ENCODE measurements around the gene TXNIP. TPM values are rescaled to one million over a fixed set of nuclear protein-coding genes. Genes with fewer than 3 reads are reported as not detected.
A peak's percentile ranks its signal among the peaks of the same experiment; 100 is the strongest.

TXNIP gene
- total RNA-seq, 2 donors from 2014 or later: 567 to 927 TPM

GRCh38 chr1:145986551-145986950 lies 9.8 kb downstream of the TXNIP start:
- H3K4me3 Mint-ChIP-seq: peak overlapping the region; percentile 62
- H3K27me3 Mint-ChIP-seq: no peaks in the 10 kb centered on the region
- ATAC-seq (no peak), DNase-seq (no peak)
- H3K27ac Mint-ChIP-seq: no peak overlapping the region
- H3K36me3 Mint-ChIP-seq (ENCODE audit: low read depth): no peaks in the 10 kb centered on the region
- H3K4me1 Mint-ChIP-seq: peaks cover 63% of the 10 kb centered on the region
- no peaks in the 10 kb centered on the region for H3K9me3 ChIP-seq (ENCODE audit: control insufficient read depth, low read length, poor library complexity, severe bottlenecking)

GRCh38 chr1:145985502-145986439 lies 10.6 kb downstream of the TXNIP start:
- no peak overlapping the region for H3K27ac Mint-ChIP-seq
- H3K27me3 Mint-ChIP-seq: no peaks in the 10 kb centered on the region
- peaks cover 64% of the 10 kb centered on the region for H3K4me1 Mint-ChIP-seq
- H3K36me3 Mint-ChIP-seq (ENCODE audit: low read depth): no peaks in the 10 kb centered on the region
- ATAC-seq (no peak), DNase-seq (no peak)
- peak overlapping the region; percentile 62 for H3K4me3 Mint-ChIP-seq
- no peaks in the 10 kb centered on the region for H3K9me3 ChIP-seq (ENCODE audit: control insufficient read depth, low read length, poor library complexity, severe bottlenecking)

GRCh38 chr1:145985129-145985501 lies 11.3 kb downstream of the TXNIP start:
- no peak for ATAC-seq

GRCh38 chr1:145983960-145984830 lies 12.2 kb downstream of the TXNIP start:
- no peaks in the 10 kb centered on the region for H3K27me3 Mint-ChIP-seq
- peaks cover 58% of the 10 kb centered on the region for H3K4me1 Mint-ChIP-seq
- DNase-seq (peak in 1 of 3 donors; percentile 32), ATAC-seq (peak; percentile 35)
- no peaks in the 10 kb centered on the region for H3K9me3 ChIP-seq (ENCODE audit: control insufficient read depth, low read length, poor library complexity, severe bottlenecking)
- no peak overlapping the region for H3K27ac Mint-ChIP-seq
- no peaks in the 10 kb centered on the region for H3K36me3 Mint-ChIP-seq (ENCODE audit: low read depth)
- H3K4me3 Mint-ChIP-seq: peak overlapping the region; percentile 61

More at GRCh38 chr1:145985129-145985501, 11.3 kb downstream of the TXNIP start:
- no peaks in the 10 kb centered on the region for H3K9me3 ChIP-seq (ENCODE audit: control insufficient read depth, low read length, poor library complexity, severe bottlenecking)
- no peaks in the 10 kb centered on the region for H3K27me3 Mint-ChIP-seq
- no peak for DNase-seq
- H3K4me3 Mint-ChIP-seq: peak overlapping the region; percentile 61
- H3K27ac Mint-ChIP-seq: no peak overlapping the region
- no peaks in the 10 kb centered on the region for H3K36me3 Mint-ChIP-seq (ENCODE audit: low read depth)
- H3K4me1 Mint-ChIP-seq: peaks cover 60% of the 10 kb centered on the region

GRCh38 chr1:145983206-145983675 lies 13.1 kb downstream of the TXNIP start:
- H3K4me1 Mint-ChIP-seq: peaks cover 51% of the 10 kb centered on the region
- no peak overlapping the region for H3K27ac Mint-ChIP-seq
- H3K36me3 Mint-ChIP-seq (ENCODE audit: low read depth): no peaks in the 10 kb centered on the region
- ATAC-seq (no peak), DNase-seq (no peak)
- H3K9me3 ChIP-seq (ENCODE audit: control insufficient read depth, low read length, poor library complexity, severe bottlenecking): no peaks in the 10 kb centered on the region
- no peaks in the 10 kb centered on the region for H3K27me3 Mint-ChIP-seq
- peak overlapping the region; percentile 68 for H3K4me3 Mint-ChIP-seq

GRCh38 chr1:145982010-145982723 lies 14.2 kb downstream of the TXNIP start:
- Mint-ChIP-seq H3K27me3 (no peaks in the 10 kb centered on the region), H3K4me3 (peak overlapping the region; percentile 39), H3K4me1 (peaks cover 48% of the 10 kb centered on the region), H3K36me3 (ENCODE audit: low read depth) (no peaks in the 10 kb centered on the region), H3K27ac (no peak overlapping the region)
- ATAC-seq: no peak
- no peak for DNase-seq
- no peaks in the 10 kb centered on the region for H3K9me3 ChIP-seq (ENCODE audit: control insufficient read depth, low read length, poor library complexity, severe bottlenecking)

- ATAC-seq (no peak), DNase-seq (no peak)
- no peaks in the 10 kb centered on the region for H3K36me3 Mint-ChIP-seq (ENCODE audit: low read depth)
- H3K27me3 Mint-ChIP-seq: no peaks in the 10 kb centered on the region
- no peaks in the 10 kb centered on the region for H3K9me3 ChIP-seq (ENCODE audit: control insufficient read depth, low read length, poor library complexity, severe bottlenecking)
- H3K4me1 Mint-ChIP-seq: peaks cover 42% of the 10 kb centered on the region
- H3K27ac Mint-ChIP-seq: no peak overlapping the region
- H3K4me3 Mint-ChIP-seq: no peak overlapping the region
Observed at GRCh38 chr1:145980457-145980994, 15.9 kb downstream of the TXNIP start.

- peak; percentile 65 for ATAC-seq
- H3K27ac Mint-ChIP-seq: no peak overlapping the region
- no peaks in the 10 kb centered on the region for H3K36me3 Mint-ChIP-seq (ENCODE audit: low read depth)
- H3K27me3 Mint-ChIP-seq: no peaks in the 10 kb centered on the region
- H3K4me3 Mint-ChIP-seq: no peak overlapping the region
- no peaks in the 10 kb centered on the region for H3K9me3 ChIP-seq (ENCODE audit: control insufficient read depth, low read length, poor library complexity, severe bottlenecking)
- H3K4me1 Mint-ChIP-seq: peaks cover 40% of the 10 kb centered on the region
- DNase-seq: no peak
Observed at GRCh38 chr1:145979746-145980456, 16.5 kb downstream of the TXNIP start.

- DNase-seq (peak; percentile 38 to 63 (median 46)), ATAC-seq (peak; percentile 83)
- H3K9me3 ChIP-seq (ENCODE audit: control insufficient read depth, low read length, poor library complexity, severe bottlenecking): no peaks in the 10 kb centered on the region
- Mint-ChIP-seq H3K4me1 (peaks cover 34% of the 10 kb centered on the region), H3K4me3 (no peak overlapping the region), H3K27me3 (no peaks in the 10 kb centered on the region), H3K36me3 (ENCODE audit: low read depth) (no peaks in the 10 kb centered on the region), H3K27ac (no peak overlapping the region)
Observed at GRCh38 chr1:145978854-145979745, 17.3 kb downstream of the TXNIP start.

- no peaks in the 10 kb centered on the region for H3K36me3 Mint-ChIP-seq (ENCODE audit: low read depth)
- no peak for ATAC-seq
- DNase-seq: no peak
- H3K27me3 Mint-ChIP-seq: no peaks in the 10 kb centered on the region
- no peaks in the 10 kb centered on the region for H3K9me3 ChIP-seq (ENCODE audit: control insufficient read depth, low read length, poor library complexity, severe bottlenecking)
- no peak overlapping the region for H3K27ac Mint-ChIP-seq
- peaks cover 28% of the 10 kb centered on the region for H3K4me1 Mint-ChIP-seq
- no peak overlapping the region for H3K4me3 Mint-ChIP-seq
Observed at GRCh38 chr1:145978471-145978853, 17.9 kb downstream of the TXNIP start.
